ENCODE measurements around the gene ICAM2. TPM values are rescaled to one million over a fixed set of nuclear protein-coding genes. Genes with fewer than 3 reads are reported as not detected.

The ICAM2 gene
- total RNA-seq, 1 experiment from 2014 or later, result 0.33 TPM

DNA sequence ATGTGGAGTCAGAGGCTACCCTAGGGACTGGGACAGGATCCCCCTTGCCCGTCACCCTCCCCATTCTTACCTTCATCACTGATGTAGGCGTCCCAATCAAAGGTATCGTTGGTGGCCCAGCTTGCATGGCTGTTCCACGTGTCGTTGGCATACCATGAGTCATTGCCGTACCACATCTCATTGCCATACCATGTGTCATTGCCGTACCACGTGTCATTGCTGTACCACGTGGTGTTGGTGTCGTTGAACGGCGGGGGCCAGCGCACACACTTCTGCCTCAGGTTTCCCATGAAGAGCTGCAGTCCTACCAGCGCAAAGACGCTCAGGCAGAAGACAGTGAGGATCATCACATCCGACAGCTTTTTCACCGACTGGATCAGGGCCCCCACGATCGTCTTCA is 52.5 kb downstream of the ICAM2 start:
- no peaks in the 10 kb centered on the region for H3K4me1 Mint-ChIP-seq
- no peaks in the 10 kb centered on the region; the same call in 1 of the 2 replicates for H3K27me3 Mint-ChIP-seq (ENCODE audit: low read depth)
- POLR2A ChIA-PET, result no interaction called here
- no peaks in the 10 kb centered on the region for H3K36me3 Mint-ChIP-seq
- DNase-seq (ENCODE audit: low spot score) (no peak), ATAC-seq (no peak)
- H3K9me3 Mint-ChIP-seq, result no peaks in the 10 kb centered on the region
- no peak overlapping the region for H3K27ac Mint-ChIP-seq
- H3K4me3 Mint-ChIP-seq, result no peak overlapping the region
- CTCF ChIA-PET, result interaction anchor here (1.1 to 2.9 kb wide), 5 partner anchors 11 to 49 kb away, joined by 4 to 11 read pairs (median 8); partner anchors contain the start of gene GH1
- TF ChIP-seq, protein P1, sequence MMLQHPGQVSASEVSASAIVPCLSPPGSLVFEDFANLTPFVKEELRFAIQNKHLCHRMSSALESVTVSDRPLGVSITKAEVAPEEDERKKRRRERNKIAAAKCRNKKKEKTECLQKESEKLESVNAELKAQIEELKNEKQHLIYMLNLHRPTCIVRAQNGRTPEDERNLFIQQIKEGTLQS (CRISPR knock-in tag; conservative IDR thresholded peaks at IDR 0.05), result no peak
- TF ChIP-seq TP53 (CRISPR knock-in tag; IDR thresholded peaks at IDR 0.05) (no peak), FOXP1 (CRISPR knock-in tag; IDR thresholded peaks at IDR 0.05; ENCODE audit: borderline replicate concordance) (no peak), CREB1 (CRISPR knock-in tag; IDR thresholded peaks at IDR 0.05) (no peak), FOXJ3 (CRISPR knock-in tag; IDR thresholded peaks at IDR 0.05; ENCODE audit: borderline replicate concordance) (no peak), MYBL2 (CRISPR knock-in tag; IDR thresholded peaks at IDR 0.05) (no peak)

DNA sequence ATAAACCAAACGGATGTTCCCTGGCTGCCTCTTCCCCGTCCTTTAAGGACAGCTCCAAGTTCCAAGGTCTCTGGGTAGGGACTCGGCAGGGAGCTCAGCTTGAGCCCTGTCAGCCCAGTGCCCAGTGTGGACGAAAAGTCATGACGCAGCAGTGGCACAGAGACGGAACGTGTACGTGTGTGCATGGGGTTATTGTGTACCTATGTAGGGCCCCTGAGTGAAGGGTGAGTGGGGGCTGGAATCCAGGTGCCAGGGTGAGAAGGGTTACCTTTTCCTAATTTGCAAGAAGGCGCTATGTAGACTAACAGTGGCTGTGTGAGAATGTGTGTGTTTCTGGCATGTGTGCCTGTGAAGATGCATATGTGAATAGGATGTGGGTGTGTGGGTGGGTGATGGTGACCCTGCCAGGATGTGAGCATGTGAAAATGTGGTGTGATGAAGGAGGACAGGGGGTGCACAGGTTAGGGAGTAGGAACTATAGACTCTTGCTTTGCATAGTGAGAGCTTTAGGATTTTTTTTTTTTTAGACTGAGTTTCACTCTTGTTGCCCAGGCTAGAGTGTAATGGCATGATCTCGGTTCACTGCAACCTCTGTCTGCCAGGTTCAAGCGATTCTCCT is 53.7 kb downstream of the ICAM2 start:
- TF ChIP-seq ZNF671 (CRISPR knock-in tag; IDR thresholded peaks at IDR 0.05), result no peak
- TF ChIP-seq FOXK1 (CRISPR knock-in tag; IDR thresholded peaks at IDR 0.05), result no peak
- TF ChIP-seq NR3C1 (CRISPR knock-in tag; conservative IDR thresholded peaks at IDR 0.05; ENCODE audit: low read depth), result no peak
- TF ChIP-seq, protein P2, sequence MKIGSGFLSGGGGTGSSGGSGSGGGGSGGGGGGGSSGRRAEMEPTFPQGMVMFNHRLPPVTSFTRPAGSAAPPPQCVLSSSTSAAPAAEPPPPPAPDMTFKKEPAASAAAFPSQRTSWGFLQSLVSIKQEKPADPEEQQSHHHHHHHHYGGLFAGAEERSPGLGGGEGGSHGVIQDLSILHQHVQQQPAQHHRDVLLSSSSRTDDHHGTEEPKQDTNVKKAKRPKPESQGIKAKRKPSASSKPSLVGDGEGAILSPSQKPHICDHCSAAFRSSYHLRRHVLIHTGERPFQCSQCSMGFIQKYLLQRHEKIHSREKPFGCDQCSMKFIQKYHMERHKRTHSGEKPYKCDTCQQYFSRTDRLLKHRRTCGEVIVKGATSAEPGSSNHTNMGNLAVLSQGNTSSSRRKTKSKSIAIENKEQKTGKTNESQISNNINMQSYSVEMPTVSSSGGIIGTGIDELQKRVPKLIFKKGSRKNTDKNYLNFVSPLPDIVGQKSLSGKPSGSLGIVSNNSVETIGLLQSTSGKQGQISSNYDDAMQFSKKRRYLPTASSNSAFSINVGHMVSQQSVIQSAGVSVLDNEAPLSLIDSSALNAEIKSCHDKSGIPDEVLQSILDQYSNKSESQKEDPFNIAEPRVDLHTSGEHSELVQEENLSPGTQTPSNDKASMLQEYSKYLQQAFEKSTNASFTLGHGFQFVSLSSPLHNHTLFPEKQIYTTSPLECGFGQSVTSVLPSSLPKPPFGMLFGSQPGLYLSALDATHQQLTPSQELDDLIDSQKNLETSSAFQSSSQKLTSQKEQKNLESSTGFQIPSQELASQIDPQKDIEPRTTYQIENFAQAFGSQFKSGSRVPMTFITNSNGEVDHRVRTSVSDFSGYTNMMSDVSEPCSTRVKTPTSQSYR (CRISPR knock-in tag; IDR thresholded peaks at IDR 0.05), result no peak
- TF ChIP-seq RORB (CRISPR knock-in tag; IDR thresholded peaks at IDR 0.05), result no peak
- TF ChIP-seq, protein P3, sequence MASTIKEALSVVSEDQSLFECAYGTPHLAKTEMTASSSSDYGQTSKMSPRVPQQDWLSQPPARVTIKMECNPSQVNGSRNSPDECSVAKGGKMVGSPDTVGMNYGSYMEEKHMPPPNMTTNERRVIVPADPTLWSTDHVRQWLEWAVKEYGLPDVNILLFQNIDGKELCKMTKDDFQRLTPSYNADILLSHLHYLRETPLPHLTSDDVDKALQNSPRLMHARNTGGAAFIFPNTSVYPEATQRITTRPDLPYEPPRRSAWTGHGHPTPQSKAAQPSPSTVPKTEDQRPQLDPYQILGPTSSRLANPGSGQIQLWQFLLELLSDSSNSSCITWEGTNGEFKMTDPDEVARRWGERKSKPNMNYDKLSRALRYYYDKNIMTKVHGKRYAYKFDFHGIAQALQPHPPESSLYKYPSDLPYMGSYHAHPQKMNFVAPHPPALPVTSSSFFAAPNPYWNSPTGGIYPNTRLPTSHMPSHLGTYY (CRISPR knock-in tag; IDR thresholded peaks at IDR 0.05), result no peak
- TF ChIP-seq, protein P1 (CRISPR knock-in tag; conservative IDR thresholded peaks at IDR 0.05), result no peak
- TF ChIP-seq, protein P4, sequence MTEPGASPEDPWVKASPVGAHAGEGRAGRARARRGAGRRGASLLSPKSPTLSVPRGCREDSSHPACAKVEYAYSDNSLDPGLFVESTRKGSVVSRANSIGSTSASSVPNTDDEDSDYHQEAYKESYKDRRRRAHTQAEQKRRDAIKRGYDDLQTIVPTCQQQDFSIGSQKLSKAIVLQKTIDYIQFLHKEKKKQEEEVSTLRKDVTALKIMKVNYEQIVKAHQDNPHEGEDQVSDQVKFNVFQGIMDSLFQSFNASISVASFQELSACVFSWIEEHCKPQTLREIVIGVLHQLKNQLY (CRISPR knock-in tag; IDR thresholded peaks at IDR 0.05), result no peak
- TF ChIP-seq, protein P5, sequence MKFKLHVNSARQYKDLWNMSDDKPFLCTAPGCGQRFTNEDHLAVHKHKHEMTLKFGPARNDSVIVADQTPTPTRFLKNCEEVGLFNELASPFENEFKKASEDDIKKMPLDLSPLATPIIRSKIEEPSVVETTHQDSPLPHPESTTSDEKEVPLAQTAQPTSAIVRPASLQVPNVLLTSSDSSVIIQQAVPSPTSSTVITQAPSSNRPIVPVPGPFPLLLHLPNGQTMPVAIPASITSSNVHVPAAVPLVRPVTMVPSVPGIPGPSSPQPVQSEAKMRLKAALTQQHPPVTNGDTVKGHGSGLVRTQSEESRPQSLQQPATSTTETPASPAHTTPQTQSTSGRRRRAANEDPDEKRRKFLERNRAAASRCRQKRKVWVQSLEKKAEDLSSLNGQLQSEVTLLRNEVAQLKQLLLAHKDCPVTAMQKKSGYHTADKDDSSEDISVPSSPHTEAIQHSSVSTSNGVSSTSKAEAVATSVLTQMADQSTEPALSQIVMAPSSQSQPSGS (CRISPR knock-in tag; IDR thresholded peaks at IDR 0.05; ENCODE audit: borderline replicate concordance, low read depth), result no peak
- no peak for TF ChIP-seq NFE2L1 (CRISPR knock-in tag; IDR thresholded peaks at IDR 0.05)
- no peak for TF ChIP-seq FOXP1 (CRISPR knock-in tag; IDR thresholded peaks at IDR 0.05; ENCODE audit: borderline replicate concordance)
- TF ChIP-seq, protein P6, sequence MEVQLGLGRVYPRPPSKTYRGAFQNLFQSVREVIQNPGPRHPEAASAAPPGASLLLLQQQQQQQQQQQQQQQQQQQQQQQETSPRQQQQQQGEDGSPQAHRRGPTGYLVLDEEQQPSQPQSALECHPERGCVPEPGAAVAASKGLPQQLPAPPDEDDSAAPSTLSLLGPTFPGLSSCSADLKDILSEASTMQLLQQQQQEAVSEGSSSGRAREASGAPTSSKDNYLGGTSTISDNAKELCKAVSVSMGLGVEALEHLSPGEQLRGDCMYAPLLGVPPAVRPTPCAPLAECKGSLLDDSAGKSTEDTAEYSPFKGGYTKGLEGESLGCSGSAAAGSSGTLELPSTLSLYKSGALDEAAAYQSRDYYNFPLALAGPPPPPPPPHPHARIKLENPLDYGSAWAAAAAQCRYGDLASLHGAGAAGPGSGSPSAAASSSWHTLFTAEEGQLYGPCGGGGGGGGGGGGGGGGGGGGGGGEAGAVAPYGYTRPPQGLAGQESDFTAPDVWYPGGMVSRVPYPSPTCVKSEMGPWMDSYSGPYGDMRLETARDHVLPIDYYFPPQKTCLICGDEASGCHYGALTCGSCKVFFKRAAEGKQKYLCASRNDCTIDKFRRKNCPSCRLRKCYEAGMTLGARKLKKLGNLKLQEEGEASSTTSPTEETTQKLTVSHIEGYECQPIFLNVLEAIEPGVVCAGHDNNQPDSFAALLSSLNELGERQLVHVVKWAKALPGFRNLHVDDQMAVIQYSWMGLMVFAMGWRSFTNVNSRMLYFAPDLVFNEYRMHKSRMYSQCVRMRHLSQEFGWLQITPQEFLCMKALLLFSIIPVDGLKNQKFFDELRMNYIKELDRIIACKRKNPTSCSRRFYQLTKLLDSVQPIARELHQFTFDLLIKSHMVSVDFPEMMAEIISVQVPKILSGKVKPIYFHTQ (CRISPR knock-in tag; IDR thresholded peaks at IDR 0.05), result no peak
- TF ChIP-seq, protein P7, sequence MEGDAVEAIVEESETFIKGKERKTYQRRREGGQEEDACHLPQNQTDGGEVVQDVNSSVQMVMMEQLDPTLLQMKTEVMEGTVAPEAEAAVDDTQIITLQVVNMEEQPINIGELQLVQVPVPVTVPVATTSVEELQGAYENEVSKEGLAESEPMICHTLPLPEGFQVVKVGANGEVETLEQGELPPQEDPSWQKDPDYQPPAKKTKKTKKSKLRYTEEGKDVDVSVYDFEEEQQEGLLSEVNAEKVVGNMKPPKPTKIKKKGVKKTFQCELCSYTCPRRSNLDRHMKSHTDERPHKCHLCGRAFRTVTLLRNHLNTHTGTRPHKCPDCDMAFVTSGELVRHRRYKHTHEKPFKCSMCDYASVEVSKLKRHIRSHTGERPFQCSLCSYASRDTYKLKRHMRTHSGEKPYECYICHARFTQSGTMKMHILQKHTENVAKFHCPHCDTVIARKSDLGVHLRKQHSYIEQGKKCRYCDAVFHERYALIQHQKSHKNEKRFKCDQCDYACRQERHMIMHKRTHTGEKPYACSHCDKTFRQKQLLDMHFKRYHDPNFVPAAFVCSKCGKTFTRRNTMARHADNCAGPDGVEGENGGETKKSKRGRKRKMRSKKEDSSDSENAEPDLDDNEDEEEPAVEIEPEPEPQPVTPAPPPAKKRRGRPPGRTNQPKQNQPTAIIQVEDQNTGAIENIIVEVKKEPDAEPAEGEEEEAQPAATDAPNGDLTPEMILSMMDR (IDR thresholded peaks at IDR 0.05), result no peak
- TF ChIP-seq SMAD4 (CRISPR knock-in tag; IDR thresholded peaks at IDR 0.05), result no peak
- no peaks in the 10 kb centered on the region for H3K9me3 Mint-ChIP-seq
- no peak overlapping the region for H3K4me3 Mint-ChIP-seq
- H3K36me3 Mint-ChIP-seq, result no peaks in the 10 kb centered on the region
- H3K27ac Mint-ChIP-seq, result no peak overlapping the region
- CTCF ChIA-PET, result interaction anchor here (1.0 to 1.8 kb wide), 6 partner anchors 21 to 59 kb away, joined by 3 to 7 read pairs (median 4); partner anchors contain the start of gene GH1
- DNase-seq (ENCODE audit: low spot score) (no peak), ATAC-seq (no peak)
- no peaks in the 10 kb centered on the region; the same call in 1 of the 2 replicates for H3K27me3 Mint-ChIP-seq (ENCODE audit: low read depth)
- POLR2A ChIA-PET, result no interaction called here
- H3K4me1 Mint-ChIP-seq, result peaks cover 6% of the 10 kb centered on the region
